Stimulated activated CD4-positive, alpha-beta T cell treated with anti-CD3 and anti-CD28 coated beads, Interleukin-1b, Interleukin-23, amount 100 ng/mL, for 48 hours (primary cell): ENCODE measurements around the gene CARF.

Experiments
- DNase-seq: peaks from one replicate; pipeline ENCODE4 v3.0.0-alpha.2; 2020

CARF gene

DNA sequence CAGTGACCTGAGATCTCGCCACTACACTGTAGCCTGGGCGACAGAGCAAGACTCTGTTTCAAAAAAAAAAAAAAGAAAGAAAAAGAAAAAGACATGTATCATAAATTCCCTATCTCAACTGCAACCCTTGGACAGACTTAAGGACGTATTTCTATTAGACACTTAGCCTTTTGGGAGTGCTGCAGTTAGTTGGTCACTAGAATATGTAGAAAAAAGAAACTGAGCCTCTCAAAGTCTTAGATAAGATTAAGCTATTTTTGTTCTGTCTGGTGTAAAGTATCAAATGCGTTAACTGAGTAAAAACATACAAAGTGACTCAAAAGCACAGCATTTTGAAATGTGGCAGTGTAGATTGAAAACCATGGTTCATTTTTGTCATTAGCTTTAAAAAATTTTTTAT is 109.9 kb downstream of the CARF start:
- no peak for DNase-seq

DNA sequence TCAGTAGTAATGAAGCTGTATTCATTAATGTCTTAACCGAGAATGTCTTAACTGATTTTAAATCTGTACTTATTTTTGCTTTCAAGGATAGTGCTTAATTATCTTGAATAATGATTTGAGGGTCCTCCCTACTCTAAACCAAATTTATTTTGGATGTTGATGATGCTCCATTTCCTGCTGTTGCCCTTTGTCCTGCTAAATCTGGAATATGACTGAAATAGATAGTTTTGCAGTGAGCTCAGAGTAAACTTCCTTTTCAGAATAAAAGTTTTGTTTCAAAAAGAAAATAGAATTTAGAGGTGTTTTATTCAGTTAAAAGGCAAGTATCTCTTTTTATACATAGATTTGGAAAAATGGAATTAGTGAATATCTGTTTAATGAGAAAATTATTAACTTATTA is 110.7 kb downstream of the CARF start:
- no peak for DNase-seq

DNA sequence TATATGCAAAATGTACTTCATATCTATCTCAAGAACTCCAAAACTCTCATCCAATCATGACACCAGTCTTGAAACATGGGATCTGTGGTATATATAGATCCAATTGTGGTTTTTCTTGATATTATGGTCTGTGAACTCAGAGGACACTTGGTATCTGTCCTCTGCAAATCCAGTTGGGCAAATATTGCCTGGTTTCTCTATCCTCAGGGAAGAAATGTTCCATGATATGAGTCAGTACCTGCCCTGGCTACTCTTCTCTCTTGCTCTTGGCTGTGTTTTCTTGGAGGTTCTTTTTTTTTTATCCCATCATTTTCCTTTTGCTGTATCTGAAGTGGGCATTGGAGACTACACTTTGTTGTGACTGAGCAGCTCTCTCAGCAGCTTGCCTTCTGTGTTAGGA is 113.5 kb downstream of the CARF start:
- DNase-seq: no peak

DNA sequence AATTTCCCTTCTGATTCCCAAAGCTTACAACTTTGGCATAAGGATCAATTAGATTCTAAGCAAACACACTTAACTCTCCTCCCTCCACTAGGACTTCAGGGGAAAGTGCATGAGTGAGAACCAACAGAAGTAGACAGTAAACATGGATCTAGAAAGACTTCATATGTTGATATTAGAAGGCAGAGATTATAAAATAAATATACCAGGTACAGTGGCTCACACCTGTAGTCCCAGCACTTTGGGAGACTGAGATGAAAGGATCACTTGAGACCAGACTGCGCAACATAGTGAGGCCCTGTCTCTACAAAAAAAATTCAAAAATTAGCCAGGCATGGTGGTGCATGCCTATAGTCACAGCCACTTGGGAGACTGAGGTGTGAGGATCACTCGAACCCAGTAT is 118.5 kb downstream of the CARF start:
- DNase-seq: no peak

DNA sequence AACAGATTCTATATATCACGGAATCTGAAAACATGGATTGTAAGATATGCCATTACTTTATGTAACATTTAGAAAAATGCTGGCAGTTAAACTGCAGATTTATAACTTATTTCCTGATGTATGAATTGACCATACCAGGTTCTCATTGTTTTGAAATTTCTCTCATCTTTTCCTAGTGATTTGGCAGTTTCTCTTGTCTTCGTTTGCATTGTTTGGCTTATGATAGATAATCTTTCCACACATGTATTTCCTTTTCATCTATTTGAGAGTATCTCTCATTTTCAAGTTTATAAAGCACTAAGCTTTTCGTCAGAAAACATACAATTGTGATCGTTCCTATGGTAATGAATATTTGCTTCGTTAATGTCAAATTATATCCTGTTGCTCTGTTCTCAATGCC is 118.9 kb downstream of the CARF start:
- DNase-seq: no peak

DNA sequence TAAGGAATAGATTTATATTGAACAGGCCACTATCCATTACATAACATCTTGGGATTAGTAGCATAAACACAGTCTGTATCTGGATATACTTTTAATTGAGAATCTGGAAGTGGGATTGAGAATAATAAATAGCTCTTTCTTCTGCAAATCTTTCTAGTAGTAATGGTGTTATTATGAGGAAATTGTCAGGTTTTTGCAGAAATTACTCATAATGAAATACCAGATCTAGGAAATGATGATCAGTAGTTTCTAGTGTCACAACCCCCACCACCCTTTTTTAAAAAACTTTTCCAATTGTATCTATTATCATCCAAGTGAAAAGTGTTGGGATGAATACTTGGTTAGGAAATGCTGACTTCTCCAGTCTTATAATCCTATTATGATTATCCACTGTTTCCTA is 121.3 kb downstream of the CARF start:
- no peak for DNase-seq

DNA sequence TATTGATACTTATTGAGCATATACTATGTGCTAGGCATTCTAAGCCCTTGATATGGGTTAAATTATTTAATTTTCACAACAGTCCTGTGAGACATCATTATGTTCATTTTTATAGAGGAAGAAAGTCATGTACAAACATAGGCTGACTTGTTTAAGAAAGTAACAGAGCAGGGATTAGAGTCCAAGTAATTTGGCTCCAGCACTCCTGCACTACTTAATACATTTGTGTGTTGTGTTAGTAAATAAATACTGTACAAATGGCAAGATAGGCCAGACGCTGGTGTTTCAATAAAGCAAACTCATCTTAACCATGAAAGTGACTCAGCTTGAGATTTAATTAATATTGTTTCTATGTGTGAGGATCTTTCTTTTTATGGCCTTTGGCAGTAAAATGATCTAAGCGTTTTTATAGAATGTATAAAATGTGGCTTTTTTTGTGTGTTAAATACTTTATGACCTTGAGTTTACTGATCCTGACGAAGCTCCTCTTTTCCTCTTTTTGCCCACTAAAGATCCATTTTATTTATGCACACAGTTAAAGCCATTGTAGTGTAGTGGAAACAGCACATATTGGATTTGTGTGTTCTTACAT is 123.9 kb downstream of the CARF start:
- DNase-seq: no peak
